CD4-positive, alpha-beta T cell treated with Interferon gamma for 1 hour (primary cell): ENCODE data around the gene GSC2.

Experiments used
- DNase-seq: peaks from one replicate; pipeline ENCODE4 v3.0.0-alpha.2; 2020

GSC2 gene

DNA sequence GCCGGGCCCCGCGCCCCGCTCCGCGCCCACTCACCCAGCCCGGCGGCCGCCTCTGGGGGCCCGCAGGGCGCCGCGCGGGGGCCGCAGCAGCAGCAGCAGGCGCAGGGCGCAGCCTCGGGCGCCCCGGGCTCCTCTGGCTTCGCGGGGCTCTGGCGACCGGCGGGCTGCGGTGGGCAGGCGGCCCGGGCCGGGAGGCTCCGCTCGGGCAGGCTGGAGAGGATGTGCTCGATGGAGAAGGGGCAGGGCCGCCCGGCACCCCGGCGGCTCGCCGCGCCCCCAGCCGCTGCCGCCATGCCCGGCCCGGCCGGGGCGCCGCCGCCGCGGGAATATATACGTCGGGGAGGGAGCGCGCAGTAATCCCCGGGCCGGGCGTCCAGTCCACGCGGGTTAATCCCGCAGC, at the start of gene GSC2:
Gene GSC2, minus strand, starts transcription at position 302 of the 400 bp plus-strand sequence. Its CDS starts 9 bp downstream, at position 293.
- DNase-seq = no peak

- DNase-seq = no peak
These were observed 49.4 kb upstream of the GSC2 start for GRCh38 chr22:19199479-19199878.

DNA sequence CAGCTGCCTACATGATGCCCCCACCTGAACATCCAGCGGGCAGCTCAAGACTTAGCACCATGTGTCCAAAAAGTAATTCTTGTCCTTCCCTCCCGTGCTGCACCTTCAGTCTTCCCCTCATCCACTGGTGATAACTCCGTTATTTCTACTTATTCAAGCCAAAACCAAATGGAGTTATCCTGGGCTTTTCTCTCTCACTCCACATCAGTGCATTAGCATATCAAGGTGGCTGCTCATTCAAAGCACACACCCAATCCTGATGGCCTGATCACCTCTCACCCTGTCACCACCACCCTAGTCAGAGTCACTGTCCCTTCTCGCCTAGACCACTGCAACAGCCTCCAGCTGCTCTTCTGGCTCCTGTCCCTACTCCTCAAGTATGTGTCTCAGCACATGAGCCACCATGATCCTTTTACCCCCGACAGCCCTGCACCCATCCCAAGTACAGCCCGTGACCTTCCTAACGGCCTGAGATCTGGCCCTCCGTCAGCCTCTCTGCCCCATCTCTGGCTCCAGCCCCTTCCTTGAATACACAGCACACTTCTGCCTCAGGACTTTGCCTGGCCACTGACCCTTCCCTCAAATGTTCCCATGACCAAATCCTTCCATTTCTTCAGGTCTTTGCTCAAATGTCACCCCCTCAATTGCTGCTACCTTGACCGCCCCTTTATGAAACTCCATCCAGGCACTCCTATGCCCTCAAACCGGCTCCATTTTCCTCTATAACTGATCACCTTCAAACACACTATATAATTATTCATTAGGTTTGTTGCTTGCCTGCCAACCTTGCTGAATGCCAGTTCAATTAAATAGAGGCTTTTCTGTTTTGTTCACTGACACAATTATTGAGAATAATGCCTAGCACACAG, 48.1 kb upstream of the GSC2 start:
- DNase-seq = no peak

GRCh38 chr22:19196841-19197612, 46.9 kb upstream of the GSC2 start:
- DNase-seq = no peak

DNA sequence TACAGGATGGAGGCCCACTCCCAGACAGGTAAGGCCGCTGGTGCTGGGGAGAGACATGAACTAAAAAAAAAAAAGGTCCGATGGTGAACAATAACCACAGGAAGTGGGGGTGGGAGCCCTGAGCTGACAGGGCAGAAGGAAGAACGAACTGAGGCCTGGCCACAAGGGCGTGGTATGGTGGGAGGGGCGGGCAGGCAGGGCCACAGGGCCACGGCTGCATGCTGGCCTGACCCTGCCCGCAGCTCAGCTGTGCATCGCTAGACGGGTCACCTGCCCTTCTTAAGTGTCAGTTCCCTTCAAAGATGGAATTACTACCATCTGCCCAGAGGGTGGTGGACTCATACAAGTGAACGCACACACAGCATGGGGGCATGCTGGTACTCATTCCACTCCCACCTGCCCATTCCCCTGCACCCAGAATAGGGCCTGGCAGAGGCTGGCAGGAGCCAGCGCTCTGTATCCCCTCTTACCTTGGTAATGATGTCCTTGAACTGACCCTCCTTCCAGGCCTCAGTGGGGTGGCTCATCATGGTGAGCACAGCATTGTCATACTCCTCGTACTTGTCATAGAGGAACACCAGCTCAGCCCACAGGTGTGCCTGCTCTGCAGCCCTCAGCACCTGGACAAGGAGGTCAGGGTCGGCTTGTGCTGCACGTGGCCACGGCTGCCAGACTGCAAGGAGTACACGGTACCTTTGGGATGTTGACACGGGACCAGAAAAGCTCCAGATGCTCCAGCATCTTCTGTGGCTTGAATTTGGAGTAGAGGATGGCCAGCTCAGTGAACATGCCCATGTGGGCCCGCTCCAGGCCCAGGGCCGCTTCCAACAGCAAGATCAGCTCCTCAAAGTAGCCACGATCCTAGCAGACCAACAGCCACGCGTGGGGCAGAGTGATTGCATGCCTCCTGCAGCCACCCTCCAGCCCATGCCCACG, 46.0 kb upstream of the GSC2 start:
- no peak for DNase-seq

DNA sequence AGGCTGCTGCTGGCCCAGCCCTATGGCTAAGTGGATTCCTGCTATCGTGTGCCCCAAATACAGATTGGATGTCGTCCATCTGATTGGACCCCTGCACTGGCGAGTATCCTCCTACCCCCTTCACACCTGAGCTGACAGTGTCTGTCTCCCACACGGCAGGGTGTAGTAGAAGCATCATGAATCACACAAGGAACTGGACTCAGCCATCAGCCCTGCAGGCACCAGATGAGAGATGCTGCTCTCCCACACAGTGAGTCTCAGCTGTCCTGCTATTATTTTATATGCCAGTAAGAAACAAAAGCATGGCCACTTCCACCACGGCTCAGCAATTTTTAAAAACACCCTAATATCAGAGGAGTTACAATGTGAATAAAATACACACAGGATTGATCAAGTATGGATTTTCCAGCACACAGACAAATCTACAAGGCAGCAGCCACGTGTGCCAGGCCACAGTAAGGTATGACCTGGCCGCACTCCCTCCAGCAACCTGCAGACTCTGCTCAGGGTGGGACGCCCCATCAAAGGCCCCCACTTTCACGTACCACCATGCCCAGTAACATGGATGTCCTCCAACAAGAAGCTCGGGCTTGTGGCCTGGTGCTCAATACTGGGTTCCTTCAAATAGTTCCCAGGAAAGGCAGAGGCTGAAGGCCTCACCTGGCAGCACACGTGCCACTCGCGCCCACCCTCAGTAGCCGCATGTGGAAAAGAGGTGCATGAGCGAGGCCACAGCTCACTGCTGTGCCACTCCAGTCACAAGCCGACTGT, 44.9 kb upstream of the GSC2 start:
- DNase-seq = no peak

DNA sequence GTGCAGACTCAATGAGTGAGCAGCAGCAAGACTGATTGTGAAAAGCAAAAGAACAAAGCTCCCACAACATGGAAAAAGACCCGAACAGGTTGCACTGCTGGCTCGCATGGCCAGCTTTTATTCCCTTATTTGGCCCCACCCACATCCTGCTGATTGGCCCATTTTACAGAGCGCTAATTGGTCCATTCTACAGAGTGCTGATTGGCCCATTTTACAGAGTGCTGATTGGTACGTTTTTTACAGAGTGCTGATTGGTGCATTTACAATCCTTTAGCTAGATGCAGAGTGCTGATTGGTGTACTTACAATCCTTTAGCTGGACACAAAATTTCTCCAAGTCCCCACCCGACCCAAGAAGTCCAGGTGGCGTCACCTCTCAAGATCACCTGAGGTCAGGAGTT, 43.8 kb upstream of the GSC2 start:
- DNase-seq = no peak

- DNase-seq = no peak
These were observed 37.8 kb upstream of the GSC2 start for GRCh38 chr22:19187716-19188563.

DNA sequence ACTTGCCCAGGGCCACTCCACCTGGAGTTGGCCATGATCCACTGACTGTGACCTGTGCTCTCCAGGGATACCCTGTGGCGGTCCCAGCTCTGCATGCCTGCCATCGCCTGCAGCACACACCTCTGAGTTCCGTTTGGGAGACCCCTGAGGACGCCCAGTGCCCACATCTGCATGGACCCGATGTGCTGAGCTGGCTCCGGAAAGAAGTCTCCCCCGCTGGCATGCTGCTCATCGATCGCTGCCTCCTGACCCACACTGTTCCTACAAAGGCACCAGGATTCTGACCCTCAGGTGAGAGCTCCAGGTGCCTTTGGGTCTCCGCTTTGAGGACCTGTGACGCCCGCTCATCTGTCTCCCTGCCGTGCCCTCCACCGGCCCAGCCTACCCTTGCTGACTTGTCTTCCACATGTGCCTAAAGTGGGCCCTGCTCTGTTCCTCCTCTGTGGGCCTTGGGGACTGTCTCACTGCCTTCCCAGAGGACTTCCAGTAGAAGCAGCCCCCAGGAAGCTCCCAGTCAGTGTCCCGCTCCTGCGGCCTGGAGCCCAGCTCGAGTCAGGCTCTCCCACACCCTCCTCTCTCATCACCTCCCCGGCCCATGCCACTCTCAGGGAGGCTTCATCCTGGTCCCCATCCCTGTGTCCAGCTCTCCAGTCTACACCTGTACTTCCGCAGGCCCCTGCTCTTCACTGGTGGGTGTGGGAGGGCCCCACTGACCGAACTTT, 34.3 kb upstream of the GSC2 start:
- DNase-seq = no peak

GRCh38 chr22:19183216-19183615, 33.1 kb upstream of the GSC2 start:
- no peak for DNase-seq

DNA sequence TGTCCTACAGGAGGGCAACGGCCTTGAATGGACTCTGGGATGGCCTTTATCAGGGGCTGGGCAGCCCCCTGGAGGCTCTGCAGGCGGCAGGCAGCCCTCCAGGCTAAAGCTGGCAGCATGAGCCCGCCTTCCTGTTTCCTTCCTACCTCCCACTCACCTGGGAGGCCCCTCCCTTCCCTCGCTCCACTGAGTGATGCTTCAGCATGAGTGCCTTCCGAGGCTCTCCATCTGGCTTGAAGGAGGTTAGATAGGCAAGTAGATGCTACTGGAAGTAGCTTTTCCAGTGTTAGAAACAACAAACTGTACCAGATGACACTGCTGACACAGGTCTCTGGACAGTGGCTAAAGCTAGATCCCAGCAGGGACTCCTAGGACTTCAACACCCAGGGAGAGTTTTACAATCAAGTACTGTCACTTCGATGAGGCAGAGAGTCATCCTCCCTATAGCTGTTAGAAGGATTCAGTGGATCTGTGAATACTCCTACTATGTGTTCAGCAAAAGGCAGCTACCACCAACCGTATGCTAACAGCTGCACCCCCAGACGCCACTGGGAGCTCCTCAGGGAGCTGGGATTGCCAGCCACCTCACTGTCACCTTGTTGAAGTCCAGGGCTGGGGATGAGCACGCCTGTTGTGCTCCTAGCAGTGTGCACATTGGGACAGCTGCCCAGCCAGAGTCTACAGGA, 32.5 kb upstream of the GSC2 start:
- DNase-seq = no peak

DNA sequence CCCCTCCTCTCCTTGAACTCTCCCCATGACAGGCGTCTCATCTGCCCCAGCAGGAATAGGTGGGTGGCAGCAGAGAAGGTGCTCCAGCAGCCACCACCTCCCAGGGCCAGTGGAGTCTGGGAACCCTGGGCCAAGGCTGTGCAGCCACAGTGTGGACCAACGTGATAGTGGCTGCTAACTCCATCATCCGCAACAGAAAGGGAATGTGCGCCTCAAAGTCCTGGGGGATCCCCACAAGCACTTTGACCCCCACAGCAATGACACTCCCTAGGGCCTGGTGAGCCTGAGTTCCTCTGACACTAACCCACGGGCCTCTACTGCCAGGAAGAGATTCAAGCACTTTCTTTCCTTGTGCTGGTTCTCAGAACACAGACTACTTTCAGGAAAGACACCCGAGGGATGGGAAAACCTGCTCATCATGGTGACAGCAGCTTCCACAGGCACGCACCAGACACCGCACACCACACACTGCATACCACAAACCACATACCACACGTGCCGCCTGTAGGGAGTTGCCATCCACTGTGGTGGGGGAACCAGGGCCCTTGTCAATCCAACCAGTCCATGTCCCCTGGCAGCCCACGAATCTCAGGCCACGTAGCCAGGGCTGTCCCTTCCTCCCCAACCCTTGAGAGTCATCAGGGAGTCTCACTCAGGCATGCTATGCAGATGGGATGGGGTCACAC, 31.8 kb upstream of the GSC2 start:
- no peak for DNase-seq

DNA sequence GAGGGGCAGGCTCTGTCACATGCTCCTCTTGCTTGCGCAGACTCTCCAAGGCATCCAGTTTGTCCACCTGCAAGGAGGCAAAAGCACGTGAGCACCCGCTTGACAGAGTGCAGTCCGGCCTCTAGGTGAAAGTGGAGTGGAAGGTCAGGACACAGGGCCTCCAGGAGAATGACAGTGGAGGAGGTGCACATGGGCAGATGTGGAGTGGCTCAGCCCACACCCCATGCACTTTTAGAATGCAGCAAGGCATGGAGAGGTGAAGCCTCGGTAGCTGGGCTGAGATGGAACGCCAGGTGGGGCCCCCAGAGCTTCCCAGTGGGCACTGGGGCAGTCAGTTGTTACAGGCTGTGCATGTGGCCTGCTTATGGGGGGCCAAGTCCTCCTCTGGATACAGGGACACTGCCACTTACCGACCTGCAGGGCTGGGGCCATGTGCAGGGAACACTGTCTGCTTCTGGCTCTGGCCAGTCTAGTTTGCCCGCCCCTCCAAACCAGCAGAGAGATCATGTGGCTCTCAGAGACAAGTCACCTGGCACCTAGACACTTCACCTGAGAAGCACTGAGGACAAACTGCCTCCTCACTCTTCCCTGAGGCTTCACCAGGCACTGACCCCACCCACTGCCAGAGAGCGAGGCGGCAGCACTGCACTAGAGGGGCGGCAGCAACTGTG, 30.8 kb upstream of the GSC2 start:
- DNase-seq = no peak

GRCh38 chr22:19180234-19180633, 30.1 kb upstream of the GSC2 start:
- no peak for DNase-seq

GRCh38 chr22:19179497-19180048, 29.5 kb upstream of the GSC2 start:
- peak; percentile 58 for DNase-seq

DNA sequence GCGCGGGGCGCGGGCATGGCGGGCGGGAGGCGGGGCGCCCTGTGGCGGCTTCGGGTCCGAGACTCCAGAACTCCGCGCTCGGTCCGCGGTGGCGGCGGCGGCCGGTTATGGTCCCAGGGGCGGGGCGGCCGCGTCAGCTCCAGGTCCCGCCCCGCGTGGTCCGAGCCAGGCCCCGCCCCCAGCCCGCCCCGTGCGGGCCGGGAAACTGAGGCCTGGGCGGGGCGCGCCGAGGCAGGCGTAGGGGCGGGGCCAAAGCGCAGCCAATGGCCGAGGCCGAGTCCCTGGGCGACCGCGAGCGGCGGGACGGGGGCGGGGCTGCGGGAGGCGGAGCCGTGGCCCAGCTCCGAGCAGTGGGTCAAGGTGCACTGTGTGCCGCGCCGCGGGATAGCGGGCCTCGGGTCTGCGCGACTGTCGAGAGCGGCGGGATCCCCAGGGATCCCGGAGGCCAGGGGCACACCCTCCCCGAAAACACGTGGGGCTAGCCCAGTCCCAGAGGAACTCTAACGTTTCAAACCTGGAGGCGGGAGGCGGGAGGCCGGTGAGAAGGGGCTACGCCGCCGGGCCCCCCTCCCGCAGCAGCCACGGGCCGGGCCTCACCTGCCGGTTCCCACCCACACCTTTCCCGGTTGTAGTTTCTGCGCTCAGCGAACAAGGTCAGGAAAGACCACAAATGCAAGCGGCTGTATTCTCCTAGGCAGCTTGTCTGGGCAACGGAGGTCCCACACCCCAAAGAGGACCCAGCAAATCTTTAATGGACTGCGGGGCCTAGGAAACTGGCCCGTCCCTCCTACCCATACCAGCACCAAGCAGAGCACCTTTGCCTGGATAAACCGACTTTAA, 28.8 kb upstream of the GSC2 start, which contains the start of gene SLC25A1:
Gene SLC25A1, minus strand, starts transcription at position 80 of the 840 bp plus-strand sequence. Its CDS starts 63 bp downstream, at position 17.
- peak; percentile 80 for DNase-seq

GRCh38 chr22:19178065-19178656, 28.1 kb upstream of the GSC2 start:
- peak; percentile 42 for DNase-seq
